A673 (cell line): ENCODE data around the gene CCDC33.

Experiments
- EZH2 ChIP-seq: fragments of 200-600 bp; sonication (generic); IDR thresholded peaks from 2 replicates; pipeline ENCODE4 v1.6.1; 2017; ENCODE audit warnings: borderline replicate concordance, low read depth, mild to moderate bottlenecking, mixed read lengths, antibody characterized with exemption, low read length; ENCODE audit not compliant: poor library complexity, severe bottlenecking
- TF ChIP-seq, protein P1 (sequence below): fragments of 300-800, 200-600 bp; sonication (generic); conservative IDR thresholded peaks from 2 replicates; pipeline ENCODE4 v1.5.1; 2017; ENCODE audit warnings: low read depth, mild to moderate bottlenecking, antibody characterized with exemption, low read length, moderate library complexity, mixed read lengths

DNA sequence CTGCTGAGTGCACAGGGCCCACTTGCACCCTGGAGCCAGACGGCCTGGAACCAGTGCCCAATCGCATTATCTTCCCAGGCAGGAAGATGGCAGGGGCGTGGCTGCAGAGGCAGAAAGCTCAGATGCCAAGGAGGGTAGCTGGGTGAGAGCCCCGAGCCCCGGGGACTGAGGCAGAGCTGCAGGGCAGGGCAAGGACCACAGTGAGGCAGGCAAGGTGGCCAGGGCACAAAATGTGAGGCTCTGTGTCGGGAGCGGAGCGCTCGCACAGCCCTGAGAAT lies 1.6 kb upstream of the CCDC33 start:
- TF ChIP-seq, protein P1, sequence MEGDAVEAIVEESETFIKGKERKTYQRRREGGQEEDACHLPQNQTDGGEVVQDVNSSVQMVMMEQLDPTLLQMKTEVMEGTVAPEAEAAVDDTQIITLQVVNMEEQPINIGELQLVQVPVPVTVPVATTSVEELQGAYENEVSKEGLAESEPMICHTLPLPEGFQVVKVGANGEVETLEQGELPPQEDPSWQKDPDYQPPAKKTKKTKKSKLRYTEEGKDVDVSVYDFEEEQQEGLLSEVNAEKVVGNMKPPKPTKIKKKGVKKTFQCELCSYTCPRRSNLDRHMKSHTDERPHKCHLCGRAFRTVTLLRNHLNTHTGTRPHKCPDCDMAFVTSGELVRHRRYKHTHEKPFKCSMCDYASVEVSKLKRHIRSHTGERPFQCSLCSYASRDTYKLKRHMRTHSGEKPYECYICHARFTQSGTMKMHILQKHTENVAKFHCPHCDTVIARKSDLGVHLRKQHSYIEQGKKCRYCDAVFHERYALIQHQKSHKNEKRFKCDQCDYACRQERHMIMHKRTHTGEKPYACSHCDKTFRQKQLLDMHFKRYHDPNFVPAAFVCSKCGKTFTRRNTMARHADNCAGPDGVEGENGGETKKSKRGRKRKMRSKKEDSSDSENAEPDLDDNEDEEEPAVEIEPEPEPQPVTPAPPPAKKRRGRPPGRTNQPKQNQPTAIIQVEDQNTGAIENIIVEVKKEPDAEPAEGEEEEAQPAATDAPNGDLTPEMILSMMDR, result no peak
- TF ChIP-seq EZH2, result no peak
